Nephron progenitor cell (in vitro differentiated cells): ENCODE results near the gene ESPN.

Experiments used
- DNase-seq: peaks from one replicate; pipeline ENCODE4 v3.0.0; 2021
- H3K27ac Mint-ChIP-seq: 2 replicates; pipeline ENCODE4 v1.8.0; 2021; ENCODE audit warnings: mild to moderate bottlenecking, moderate library complexity, mixed read lengths
- H3K27me3 Mint-ChIP-seq: 2 replicates; pipeline ENCODE4 v1.8.0; 2021; ENCODE audit warnings: mild to moderate bottlenecking, low read depth, mixed read lengths; ENCODE audit not compliant: poor library complexity
- H3K36me3 Mint-ChIP-seq: 2 replicates; pipeline ENCODE4 v1.8.0; 2021; ENCODE audit warnings: low read depth, mixed read lengths
- H3K4me1 Mint-ChIP-seq: 2 replicates; pipeline ENCODE4 v1.8.0; 2021; ENCODE audit warnings: mixed read lengths
- H3K4me3 Mint-ChIP-seq: 2 replicates; pipeline ENCODE4 v1.8.0; 2021; ENCODE audit warnings: mild to moderate bottlenecking, moderate library complexity, mixed read lengths
- H3K9me3 Mint-ChIP-seq: 2 replicates; pipeline ENCODE4 v1.8.0; 2021; ENCODE audit warnings: mild to moderate bottlenecking, moderate library complexity, mixed read lengths
- CTCF ChIP-seq: fragments of 200-600 bp; sonication (generic); IDR thresholded peaks from 2 replicates; pipeline ENCODE4 v1.5.0; 2021; ENCODE audit warnings: antibody characterized with exemption

The ESPN gene

GRCh38 chr1:6461051-6461530 is 36.5 kb downstream of the ESPN start:
- Mint-ChIP-seq H3K36me3 (peaks cover 11% of the 10 kb centered on the region), H3K4me3 (no peak overlapping the region), H3K4me1 (peaks cover 37% of the 10 kb centered on the region), H3K9me3 (no peaks in the 10 kb centered on the region), H3K27me3 (peaks cover 35% of the 10 kb centered on the region), H3K27ac (no peak overlapping the region)
- DNase-seq = no peak
- no peak for TF ChIP-seq CTCF

GRCh38 chr1:6461538-6462411 is 37.2 kb downstream of the ESPN start:
- no peaks in the 10 kb centered on the region for H3K9me3 Mint-ChIP-seq
- no peak overlapping the region for H3K4me3 Mint-ChIP-seq
- no peak for TF ChIP-seq CTCF

GRCh38 chr1:6462412-6463119 is 38.0 kb downstream of the ESPN start:
- Mint-ChIP-seq H3K27ac (no peak overlapping the region), H3K27me3 (peaks cover 47% of the 10 kb centered on the region), H3K4me1 (peaks cover 22% of the 10 kb centered on the region), H3K9me3 (no peaks in the 10 kb centered on the region), H3K4me3 (no peak overlapping the region), H3K36me3 (peaks cover 11% of the 10 kb centered on the region)
- no peak for TF ChIP-seq CTCF
- no peak for DNase-seq

More at GRCh38 chr1:6461538-6462411, 37.2 kb downstream of the ESPN start:
- Mint-ChIP-seq H3K4me1 (peaks cover 30% of the 10 kb centered on the region), H3K36me3 (peaks cover 11% of the 10 kb centered on the region), H3K27ac (no peak overlapping the region), H3K27me3 (peaks cover 42% of the 10 kb centered on the region)
- no peak for DNase-seq

GRCh38 chr1:6463120-6463412 is 38.5 kb downstream of the ESPN start:
- Mint-ChIP-seq H3K4me3 (no peak overlapping the region), H3K4me1 (peaks cover 20% of the 10 kb centered on the region)

GRCh38 chr1:6464514-6464836 is 39.9 kb downstream of the ESPN start:
- peaks cover 46% of the 10 kb centered on the region for H3K27me3 Mint-ChIP-seq
- no peak for DNase-seq
- no peak for TF ChIP-seq CTCF
- H3K9me3 Mint-ChIP-seq = no peaks in the 10 kb centered on the region
- H3K4me3 Mint-ChIP-seq = no peak overlapping the region
- no peak overlapping the region for H3K27ac Mint-ChIP-seq
- peaks cover 16% of the 10 kb centered on the region for H3K36me3 Mint-ChIP-seq
- peaks cover 17% of the 10 kb centered on the region for H3K4me1 Mint-ChIP-seq

More at GRCh38 chr1:6463120-6463412, 38.5 kb downstream of the ESPN start:
- Mint-ChIP-seq H3K27me3 (peaks cover 49% of the 10 kb centered on the region), H3K27ac (no peak overlapping the region), H3K36me3 (peaks cover 11% of the 10 kb centered on the region), H3K9me3 (no peaks in the 10 kb centered on the region)
- TF ChIP-seq CTCF = no peak
- no peak for DNase-seq
